ENCODE results near the gene KIF22.

KIF22 gene

DNA sequence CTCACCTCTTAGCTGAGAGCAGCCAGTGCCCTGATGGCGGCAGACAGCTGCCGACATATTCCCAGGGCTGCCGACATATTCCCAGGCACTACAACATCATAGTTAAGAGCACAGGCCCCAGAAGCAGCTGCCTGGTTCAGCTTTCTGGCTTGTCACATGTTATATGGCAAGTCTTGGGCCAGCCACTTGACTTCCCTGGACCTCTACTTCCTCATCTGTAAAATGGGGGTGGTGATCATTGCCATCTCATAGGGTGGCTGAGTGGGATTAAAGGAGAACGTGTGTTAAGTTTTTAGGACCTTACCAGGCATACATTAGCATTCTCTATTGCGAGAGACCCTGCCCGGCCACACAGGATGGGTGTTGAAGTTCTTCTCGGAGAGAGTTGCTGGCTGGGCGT, 53.4 kb downstream of the KIF22 start:
- DNase-seq, result no peak

DNA sequence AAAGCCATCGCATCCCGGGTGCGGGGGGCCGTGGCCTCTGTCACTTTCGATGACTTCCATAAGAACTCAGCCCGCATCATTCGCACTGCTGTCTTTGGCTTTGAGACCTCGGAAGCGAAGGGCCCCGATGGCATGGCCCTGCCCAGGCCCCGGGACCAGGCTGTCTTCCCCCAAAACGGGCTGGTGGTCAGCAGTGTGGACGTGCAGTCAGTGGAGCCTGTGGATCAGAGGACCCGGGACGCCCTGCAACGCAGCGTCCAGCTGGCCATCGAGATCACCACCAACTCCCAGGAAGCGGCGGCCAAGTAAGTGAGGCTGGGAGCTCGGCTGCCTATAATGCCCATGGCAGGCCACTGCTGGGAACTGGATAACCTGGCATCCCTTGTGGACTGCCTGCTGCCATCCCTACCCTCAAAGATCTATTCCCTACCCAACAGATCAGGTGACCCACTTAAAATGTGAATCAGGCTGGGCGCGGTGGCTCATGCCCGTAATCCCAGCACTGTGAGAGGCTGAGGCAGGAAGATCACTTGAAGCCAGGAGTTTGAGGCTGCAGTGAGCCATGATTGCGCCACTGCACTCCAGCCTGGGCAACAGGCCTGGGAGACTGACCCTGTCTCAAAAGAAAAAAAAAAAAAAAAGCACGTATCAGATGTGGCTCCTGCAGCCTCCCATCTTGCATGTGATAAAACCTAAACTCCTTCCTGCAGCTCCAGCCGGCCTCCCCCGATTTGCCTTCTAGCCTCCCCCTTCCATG, 54.2 kb downstream of the KIF22 start:
- DNase-seq, result no peak

GRCh38 chr16:29845656-29846055, 55.1 kb downstream of the KIF22 start:
- DNase-seq, result no peak

DNA sequence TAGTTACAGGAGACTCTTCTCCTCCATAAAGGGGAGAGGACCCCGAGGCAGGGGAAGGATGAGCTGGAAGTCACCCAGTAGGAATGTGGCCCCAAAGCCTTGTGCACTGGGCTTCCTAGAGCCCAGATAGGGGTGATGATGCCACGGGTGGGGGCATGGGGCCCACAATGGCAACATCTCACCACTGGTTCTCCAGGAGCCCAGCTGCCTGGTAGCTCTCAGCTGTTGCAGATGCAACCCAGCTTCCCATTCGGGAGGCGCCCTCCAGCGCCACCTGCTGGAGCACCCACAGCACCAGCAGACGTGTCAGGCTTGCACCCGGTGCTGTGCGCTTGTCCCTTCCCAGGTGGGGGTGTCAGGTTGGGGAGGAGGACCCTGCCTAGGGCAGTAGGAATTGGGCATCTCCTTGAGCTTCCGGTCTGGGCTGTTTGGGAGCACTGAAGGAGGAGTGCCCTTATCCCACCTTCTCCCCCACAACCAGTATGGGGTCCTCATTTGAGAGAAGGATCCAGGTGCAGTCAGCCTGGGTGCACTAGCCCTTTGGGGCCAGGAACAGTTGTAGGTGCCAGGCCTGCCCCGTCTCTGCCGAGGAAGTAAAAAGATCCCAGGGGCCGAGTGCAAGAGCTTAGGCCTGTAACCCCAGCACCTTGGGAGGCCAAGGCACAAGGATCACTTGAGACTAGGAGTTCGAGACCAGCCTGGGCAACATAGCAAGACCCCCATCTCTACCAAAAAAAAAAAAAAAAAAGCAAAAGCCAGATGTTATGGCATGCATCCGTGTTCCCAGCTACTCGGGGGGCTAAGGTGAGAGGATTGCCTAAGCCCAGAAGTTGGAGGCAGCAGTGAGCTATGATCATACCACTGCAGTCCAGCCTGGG, 58.1 kb downstream of the KIF22 start:
- no peak for DNase-seq

DNA sequence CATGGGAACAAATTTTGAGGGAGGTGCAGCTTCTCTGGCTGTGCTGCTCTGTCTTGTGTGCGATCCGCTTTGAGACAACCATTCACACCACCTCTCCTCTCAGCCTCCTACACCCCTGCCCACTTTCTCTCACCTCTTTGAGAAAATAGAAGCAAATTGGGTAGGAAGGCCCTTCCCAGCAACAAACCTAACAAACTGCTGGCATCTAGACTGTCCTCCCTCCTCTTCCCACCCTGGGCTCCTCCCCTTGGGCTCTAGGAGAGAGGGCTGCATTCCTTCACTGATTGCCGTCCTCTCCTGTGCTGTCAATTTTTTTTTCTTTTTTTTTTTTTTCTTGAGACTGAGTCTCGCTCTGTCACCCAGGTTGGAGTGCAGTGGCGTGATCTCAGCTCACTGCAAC, 59.0 kb downstream of the KIF22 start:
- no peak for DNase-seq

GRCh38 chr16:29850998-29851397, 60.4 kb downstream of the KIF22 start:
- no peak for DNase-seq

DNA sequence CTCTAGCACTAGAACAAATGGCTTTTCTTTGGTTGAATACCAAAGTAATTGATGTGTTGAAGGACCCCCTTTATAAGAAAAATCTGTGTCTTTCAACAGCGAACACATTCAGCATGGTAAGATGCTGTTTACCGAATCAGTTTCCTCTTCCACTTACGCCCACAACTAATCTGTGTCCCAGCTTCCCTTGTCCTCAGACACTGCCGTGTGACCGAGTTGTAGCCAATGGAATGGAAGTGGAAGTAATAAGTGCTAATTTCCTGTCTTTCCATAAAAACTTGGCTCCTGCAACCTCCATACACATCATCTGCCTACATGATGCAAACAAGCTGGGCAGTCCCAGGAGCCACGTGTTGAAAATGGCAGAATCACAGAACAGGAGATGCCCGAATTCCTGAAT, 62.1 kb downstream of the KIF22 start:
- DNase-seq, result no peak

GRCh38 chr16:29854520-29855100, 64.1 kb downstream of the KIF22 start:
- DNase-seq, result no peak

All from NCI-H1048 (cell line).